HG03280 (cell line): ENCODE data around the gene SLC49A3.
"Not testable (repeated sequence)": the region's sequence is repeated elsewhere in the genome, so short reads cannot be mapped to it uniquely, and the experiment has no call there.

Source experiments
- ATAC-seq: cut with Tn5 transposase; IDR thresholded peaks from one replicate; pipeline ENCODE4 v1.9.1; 2021; ENCODE audit warnings: mild to moderate bottlenecking, moderate library complexity; ENCODE audit not compliant: unreplicated experiment

SLC49A3 gene

GRCh38 chr4:688854-689681 lies at the start of gene SLC49A3:
TSS of gene SLC49A3 (minus strand) at chr4:689151. CDS start at chr4:689127, 24 bp downstream.
- ATAC-seq = no peak

GRCh38 chr4:736561-736960 lies 47.6 kb upstream of the SLC49A3 start:
- ATAC-seq = not testable (repeated sequence)

- no peak for ATAC-seq
These were observed 46.6 kb upstream of the SLC49A3 start for GRCh38 chr4:735583-735982.

DNA sequence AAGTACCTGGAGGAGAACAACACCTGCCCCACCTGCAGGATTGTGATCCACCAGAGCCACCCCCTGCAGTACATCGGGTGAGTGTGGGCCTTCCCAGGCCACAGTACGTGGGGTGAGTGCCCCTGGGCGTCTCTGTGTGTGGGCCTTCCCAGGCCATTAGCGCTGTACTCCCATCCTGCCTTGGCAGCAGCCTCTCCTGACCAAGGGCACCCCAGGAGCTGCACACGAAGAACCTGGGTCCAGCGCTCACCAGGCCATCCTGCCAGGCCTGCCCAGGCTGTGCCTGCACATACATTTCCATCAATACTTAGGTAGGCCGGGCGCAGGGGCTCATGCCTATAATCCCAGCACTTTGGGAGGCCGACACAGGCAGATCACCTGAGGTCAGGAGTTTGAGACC lies 46.0 kb upstream of the SLC49A3 start:
- ATAC-seq = no peak

GRCh38 chr4:734075-734474 lies 45.1 kb upstream of the SLC49A3 start:
- ATAC-seq = no peak

DNA sequence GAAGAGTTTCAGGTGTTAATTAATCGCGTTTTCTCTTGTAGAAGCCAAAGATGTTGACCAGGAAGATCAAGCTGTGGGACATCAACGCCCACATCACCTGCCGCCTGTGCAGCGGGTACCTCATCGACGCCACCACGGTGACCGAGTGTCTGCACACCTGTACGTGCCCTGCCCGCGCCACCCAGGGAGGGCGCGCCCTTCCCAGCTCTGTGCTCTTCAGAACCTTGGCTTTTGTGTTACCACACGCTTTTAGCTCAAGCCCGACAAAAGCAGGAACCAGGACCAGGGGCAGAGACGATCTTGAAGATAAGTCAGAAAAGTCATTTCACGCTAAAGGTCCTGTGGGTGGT lies 44.7 kb upstream of the SLC49A3 start:
- no peak for ATAC-seq

GRCh38 chr4:732911-733630 lies 44.1 kb upstream of the SLC49A3 start:
- ATAC-seq = no peak

DNA sequence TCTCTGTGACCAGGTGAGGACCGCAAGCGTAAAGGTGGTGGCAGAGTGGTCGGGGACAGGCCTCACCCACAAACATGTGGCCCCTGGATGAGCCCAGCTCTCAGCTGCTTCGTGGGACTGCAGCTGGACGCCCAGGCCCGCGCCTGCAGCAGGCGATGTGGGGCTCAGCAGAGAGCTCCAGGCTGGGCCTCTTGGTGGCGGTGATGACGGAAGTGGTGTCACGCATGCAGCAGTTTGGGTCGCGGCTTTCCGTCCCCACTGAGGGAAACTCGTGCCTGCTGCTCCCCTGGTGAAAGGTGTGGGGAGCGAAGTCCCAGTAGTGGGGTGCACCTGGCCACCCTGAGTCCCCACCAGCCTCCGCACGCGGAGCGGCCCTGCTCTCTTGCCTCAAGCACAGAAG lies 43.5 kb upstream of the SLC49A3 start:
- no peak for ATAC-seq

- ATAC-seq = not testable (repeated sequence)
These were observed 43.0 kb upstream of the SLC49A3 start for GRCh38 chr4:731954-732353.

DNA sequence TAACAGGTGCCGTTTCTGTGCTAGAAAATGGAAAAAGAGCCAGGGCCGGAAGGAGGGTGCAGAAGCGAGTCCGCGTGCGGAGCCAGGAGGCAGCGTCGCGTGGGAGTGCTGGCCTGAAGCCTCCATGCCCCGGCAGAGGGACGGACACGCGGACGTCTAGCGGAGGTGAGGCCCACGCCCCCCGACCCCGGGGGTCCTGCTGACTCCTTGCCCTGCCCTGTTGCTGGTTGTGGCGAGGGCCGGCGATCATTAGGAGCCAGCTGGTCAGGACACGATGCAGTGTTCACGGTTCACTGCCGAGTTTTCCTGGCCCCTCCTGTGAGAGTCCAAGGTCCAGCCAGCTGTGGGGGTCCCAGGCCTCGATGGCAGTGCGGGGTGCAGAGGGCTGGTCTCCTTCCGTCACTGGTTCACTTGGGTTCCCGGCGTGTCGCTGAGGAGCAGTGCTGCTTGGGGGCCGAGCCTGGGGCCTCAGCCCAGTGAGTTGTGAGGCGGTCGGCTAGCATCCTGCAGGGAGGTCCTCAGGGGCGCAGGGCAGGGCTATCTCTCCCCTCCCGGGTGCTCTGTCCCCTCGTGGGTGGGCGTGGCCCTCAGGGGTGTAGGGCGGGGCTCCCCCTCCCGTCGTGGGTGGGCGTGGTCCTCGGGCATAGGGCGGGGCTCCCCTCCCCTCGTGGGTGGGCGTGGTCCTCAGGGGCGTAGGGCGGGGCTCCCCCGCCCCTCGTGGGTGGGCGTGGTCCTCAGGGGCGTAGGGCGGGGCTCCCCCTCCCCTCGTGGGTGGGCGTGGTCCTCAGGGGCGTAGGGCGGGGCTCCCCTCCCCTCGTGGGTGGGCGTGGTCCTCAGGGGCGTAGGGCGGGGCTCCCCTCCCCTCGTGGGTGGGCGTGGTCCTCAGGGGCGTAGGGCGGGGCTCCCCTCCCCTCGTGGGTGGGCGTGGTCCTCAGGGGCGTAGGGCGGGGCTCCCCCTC lies 42.3 kb upstream of the SLC49A3 start:
- not testable (repeated sequence) for ATAC-seq

DNA sequence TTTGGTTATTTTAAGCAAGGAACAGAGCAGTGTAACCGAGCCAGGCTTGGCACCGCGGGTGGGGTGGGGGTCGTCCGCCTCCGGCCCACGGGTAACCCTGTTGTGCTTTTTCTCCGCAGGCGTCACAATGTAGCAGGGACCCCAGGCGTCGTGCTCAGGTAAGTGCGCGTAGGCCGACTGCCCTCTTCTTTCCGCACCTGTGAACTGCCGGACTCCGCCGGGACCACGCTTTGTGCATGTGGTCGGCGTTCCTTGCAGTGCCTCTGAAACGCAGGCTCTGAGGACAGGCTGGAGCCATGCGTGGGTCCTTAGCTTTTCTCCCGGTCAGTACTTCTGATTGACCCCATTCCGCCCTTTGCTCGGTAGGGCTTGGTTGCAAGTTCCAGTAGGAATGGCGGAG lies 41.6 kb upstream of the SLC49A3 start:
- no peak for ATAC-seq

GRCh38 chr4:729336-730315 lies 40.7 kb upstream of the SLC49A3 start:
- ATAC-seq = no peak

DNA sequence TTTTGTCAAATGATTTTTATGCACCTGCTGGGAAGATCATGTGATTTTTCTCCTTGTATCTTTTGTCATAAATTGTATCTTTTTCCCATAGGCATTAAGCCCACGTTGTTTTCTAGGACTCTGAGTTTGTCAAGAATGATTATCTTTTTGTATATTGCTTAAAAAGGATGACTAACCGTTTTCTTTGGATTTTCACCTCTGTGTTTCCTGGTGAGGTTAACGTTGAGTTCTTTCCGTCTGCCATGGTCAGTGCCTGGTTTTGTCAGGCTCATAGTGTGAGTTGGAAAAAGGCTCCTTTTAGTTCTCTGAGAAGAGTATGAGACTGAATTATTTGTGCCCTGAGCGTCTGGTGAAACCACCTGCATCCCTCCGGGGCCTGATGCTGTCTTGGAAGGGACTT lies 38.6 kb upstream of the SLC49A3 start:
- ATAC-seq = no peak

DNA sequence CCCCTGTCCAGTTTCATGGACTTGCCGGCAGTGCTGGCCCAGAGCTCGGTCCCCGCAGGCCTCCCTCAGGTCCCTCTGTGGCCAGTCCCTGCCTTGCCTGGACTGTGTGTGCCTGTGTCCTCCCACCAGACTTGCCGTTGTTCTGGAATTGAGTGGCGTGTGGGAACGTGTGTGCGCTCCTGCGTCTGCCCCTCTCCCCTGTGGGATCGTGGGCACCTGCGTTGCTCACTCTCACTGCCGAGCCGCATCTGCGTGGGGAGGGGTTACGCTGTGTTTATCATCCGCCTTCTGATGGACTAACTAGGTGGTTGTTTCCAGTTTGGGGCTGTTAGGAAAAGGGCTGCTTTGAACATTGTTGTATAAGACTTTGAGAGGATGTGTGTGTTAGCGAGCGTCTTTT lies 37.9 kb upstream of the SLC49A3 start:
- no peak for ATAC-seq

DNA sequence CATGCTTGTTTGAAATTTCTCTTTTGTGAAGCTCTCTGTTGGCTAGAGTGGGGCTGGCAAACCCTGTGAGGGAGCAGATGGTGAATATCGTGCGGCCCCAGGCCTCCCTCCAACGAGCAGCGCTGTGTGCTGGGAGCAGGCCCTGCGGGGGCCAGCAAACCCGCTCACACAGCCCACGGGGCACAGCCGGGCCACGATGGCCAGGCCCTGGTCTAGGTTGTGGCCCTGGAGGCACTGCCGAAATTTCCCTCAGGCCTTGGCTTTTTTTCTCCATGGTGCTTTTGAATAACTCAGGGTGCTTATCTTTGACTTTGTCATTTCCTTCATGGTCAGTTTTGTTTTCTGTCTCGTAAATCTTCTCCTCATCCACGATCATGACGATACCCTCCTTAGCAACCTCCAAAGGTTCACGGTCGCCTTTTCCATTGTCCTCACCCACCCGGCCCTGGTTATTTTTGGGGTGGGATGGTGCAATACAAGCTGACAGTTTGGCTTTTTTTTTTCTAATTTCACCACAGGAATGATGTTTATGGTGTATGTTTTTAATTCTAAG lies 37.4 kb upstream of the SLC49A3 start:
- no peak for ATAC-seq

- ATAC-seq = no peak
These were observed 36.7 kb upstream of the SLC49A3 start for GRCh38 chr4:725391-726234.

- no peak for ATAC-seq
These were observed 35.0 kb upstream of the SLC49A3 start for GRCh38 chr4:723751-724530.

DNA sequence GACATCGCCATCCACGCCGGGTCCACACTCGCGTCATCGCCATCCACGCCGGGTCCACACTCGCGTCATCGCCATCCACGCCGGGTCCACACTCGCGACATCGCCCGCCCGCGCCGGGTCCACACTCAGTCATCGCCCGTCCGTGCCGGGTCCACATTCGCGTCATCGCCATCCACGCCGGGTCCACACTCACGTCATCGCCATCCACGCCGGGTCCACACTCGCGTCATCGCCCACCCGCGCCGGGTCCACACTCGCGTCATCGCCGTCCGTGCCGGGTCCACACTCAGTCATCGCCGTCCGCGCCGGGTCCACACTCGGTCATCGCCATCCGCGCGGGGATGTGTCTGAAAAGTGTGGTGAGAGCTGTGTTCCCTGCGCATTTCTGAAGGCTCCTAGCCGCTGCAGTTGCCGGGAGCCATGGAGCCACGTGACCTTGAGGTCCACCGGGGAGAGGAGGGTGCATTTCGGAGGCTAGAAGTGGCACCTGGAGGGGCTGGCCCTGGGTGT lies 34.0 kb upstream of the SLC49A3 start:
- ATAC-seq = no peak
